Esophagus muscularis mucosa (tissue), 4 donors: Measurements from ENCODE around the gene FAM47E. TPM values are rescaled to one million over a fixed set of nuclear protein-coding genes. Genes with fewer than 3 reads are reported as not detected.

ENCODE experiments used
- DNase-seq: peaks from one replicate; pipeline ENCODE4 v3.0.0-alpha.2; 2017; ENCODE audit errors: extremely low spot score
- H3K27ac ChIP-seq, 4 donors: fragments of 200-600 bp; sonication (generic); replicated peaks in 1 of 4; 1 replicate in 3 of 4; 2 replicates in 1 of 4; pipeline ENCODE4 v1.5.1; 2016 to 2019; ENCODE audit warnings: mild to moderate bottlenecking in 1 of 4
- H3K27me3 ChIP-seq, 4 donors: fragments of 200-600 bp; sonication (generic); one replicate each; pipeline versions ENCODE4 v1.5.1 to v1.6.0; 2016 to 2019
- H3K36me3 ChIP-seq, 4 donors: fragments of 200-600 bp; sonication (generic); one replicate each; pipeline ENCODE4 v1.5.1; 2016 to 2019
- H3K4me1 ChIP-seq, 4 donors: fragments of 200-600 bp; sonication (generic); one replicate each; pipeline ENCODE4 v1.5.1; 2016 to 2019
- H3K4me3 ChIP-seq, 4 donors: fragments of 200-600 bp; sonication (generic); 1 replicate in 2 of 4; 2 replicates in 2 of 4; pipeline ENCODE4 v1.5.1; 2016 to 2019; ENCODE audit warnings: mild to moderate bottlenecking in 4 of 4, moderate library complexity in 1 of 4
- H3K9me3 ChIP-seq, 4 donors: fragments of 200-600 bp; sonication (generic); 1 replicate in 3 of 4; 2 replicates in 1 of 4; pipeline ENCODE4 v1.5.1; 2016 to 2019
- EP300 ChIP-seq: sonication (generic); formaldehyde crosslinking; IDR thresholded peaks from one replicate; pipeline ENCODE4 v1.6.1; 2017; ENCODE audit warnings: antibody characterized with exemption
- POLR2A ChIP-seq: fragments of 450-650 bp; IDR thresholded peaks from one replicate; pipeline ENCODE4 v1.6.1; 2017; ENCODE audit warnings: antibody characterized with exemption, moderate library complexity, mild to moderate bottlenecking, low read depth
- POLR2AphosphoS5 ChIP-seq, 2 donors: sonication (generic); formaldehyde crosslinking; IDR thresholded peaks; one replicate each; pipeline ENCODE4 v1.6.1; 2017; ENCODE audit warnings: antibody characterized with exemption in 2 of 2
- WGBS: methylation state at CpG from one replicate; pipeline ENCODE4 v1.1.5; 2018; 5-methylcytosine and 5-hydroxymethylcytosine counted together
- intact Hi-C: fragments of 100-400 bp; cut with DNase I; formaldehyde crosslinking; loops from one replicate; pipeline ENCODE4 v1.15.1; 2023
- total RNA-seq, 4 donors: library from RNA; depleted of rRNA; stranded (reverse); fragments of >200 nt; gene quantifications; one replicate each; pipeline versions ENCODE4 v1.1.0 to v1.2.1, GENCODE V29; 2016
- TF ChIP-seq, protein P1 (sequence below), 3 experiments: fragments of 200-600 bp in 2 of 3; fragments of 450-650 bp in 1 of 3; sonication (generic) in 2 of 3; IDR thresholded peaks; one replicate each; pipeline ENCODE4 v1.5.1; 2017 to 2019; ENCODE audit warnings: antibody characterized with exemption in 3 of 3, mild to moderate bottlenecking in 2 of 3, moderate library complexity in 1 of 3

The FAM47E gene
- total RNA-seq, 4 donors from 2014 or later = 2.0 to 2.2 (median 2.1) TPM

GRCh38 chr4:76214177-76214675, 37.3 kb upstream of the FAM47E start:
- 16% methylated on average over 9 of the region's 10 CpGs for WGBS

DNA sequence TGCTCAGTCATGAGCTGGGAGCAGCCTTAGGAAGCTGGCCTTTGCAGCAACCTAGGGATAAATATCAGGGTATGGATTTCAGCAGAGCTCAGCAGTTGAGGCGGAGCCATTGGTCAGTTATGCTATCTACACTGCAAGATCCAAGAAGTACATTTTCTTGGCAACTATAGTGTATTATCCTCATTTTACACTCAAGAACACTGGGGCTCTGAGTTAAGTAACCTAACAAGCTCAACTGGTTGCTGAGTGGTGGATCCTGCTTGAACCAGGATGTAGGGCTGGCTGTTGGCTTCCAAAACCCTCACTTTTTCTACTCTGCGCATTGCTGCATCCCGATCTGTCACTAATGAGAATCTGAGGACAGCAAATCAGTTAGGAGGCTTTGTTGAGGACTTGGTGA, 36.4 kb upstream of the FAM47E start:
- Histone ChIP-seq H3K27me3 (no peaks in the 10 kb centered on the region), H3K27ac (peak overlapping the region; percentile 95 to 99 (median 98)), H3K4me3 (no peak overlapping the region), H3K4me1 (peaks cover 47 to 55% (median 51%) of the 10 kb centered on the region in 4 donors), H3K9me3 (no peaks in the 10 kb centered on the region), H3K36me3 (no peaks in the 10 kb centered on the region)
- DNase-seq = no peak
- no peak for TF ChIP-seq POLR2AphosphoS5 (IDR thresholded peaks at IDR 0.05)
- TF ChIP-seq, protein P1, sequence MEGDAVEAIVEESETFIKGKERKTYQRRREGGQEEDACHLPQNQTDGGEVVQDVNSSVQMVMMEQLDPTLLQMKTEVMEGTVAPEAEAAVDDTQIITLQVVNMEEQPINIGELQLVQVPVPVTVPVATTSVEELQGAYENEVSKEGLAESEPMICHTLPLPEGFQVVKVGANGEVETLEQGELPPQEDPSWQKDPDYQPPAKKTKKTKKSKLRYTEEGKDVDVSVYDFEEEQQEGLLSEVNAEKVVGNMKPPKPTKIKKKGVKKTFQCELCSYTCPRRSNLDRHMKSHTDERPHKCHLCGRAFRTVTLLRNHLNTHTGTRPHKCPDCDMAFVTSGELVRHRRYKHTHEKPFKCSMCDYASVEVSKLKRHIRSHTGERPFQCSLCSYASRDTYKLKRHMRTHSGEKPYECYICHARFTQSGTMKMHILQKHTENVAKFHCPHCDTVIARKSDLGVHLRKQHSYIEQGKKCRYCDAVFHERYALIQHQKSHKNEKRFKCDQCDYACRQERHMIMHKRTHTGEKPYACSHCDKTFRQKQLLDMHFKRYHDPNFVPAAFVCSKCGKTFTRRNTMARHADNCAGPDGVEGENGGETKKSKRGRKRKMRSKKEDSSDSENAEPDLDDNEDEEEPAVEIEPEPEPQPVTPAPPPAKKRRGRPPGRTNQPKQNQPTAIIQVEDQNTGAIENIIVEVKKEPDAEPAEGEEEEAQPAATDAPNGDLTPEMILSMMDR (IDR thresholded peaks at IDR 0.05) = no peak
- no peak for TF ChIP-seq POLR2A
- no peak for TF ChIP-seq EP300
- intact Hi-C loops = no loop called here
- WGBS = 97% methylated on average over 3 of the region's 3 CpGs

More at GRCh38 chr4:76214177-76214675, 37.3 kb upstream of the FAM47E start:
- Histone ChIP-seq H3K9me3 (no peaks in the 10 kb centered on the region), H3K27me3 (no peaks in the 10 kb centered on the region), H3K4me3 (peak overlapping the region; percentile 78 to 96 (median 88)), H3K27ac (peak overlapping the region; percentile 95 to 99 (median 98)), H3K4me1 (peaks cover 56 to 61% (median 58%) of the 10 kb centered on the region in 4 donors), H3K36me3 (no peaks in the 10 kb centered on the region)
- TF ChIP-seq, protein P1 (IDR thresholded peaks at IDR 0.05) = no peak
- TF ChIP-seq EP300 (no peak), POLR2AphosphoS5 (IDR thresholded peaks at IDR 0.05) (no peak), POLR2A (no peak)
- intact Hi-C loops = no loop called here
- DNase-seq = peak; percentile 60

DNA sequence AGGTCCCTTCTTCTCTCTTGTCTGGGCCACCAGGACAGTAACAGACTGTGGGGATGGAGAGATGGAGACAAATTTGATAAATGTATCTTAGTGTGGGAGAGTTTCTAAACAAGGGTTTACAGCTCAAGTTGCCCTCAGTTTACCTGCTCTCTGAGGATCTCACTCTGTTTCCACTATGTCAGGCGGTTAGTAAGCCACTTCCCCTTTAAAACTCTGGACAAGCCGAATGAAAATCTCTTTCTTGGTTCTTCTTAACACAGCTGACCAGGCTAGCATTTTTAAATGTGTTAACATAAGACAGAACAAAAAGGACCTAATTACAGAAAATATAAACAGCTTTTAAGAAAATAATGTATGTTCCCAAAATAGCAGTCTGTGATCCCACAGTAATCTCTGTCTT, 35.0 kb upstream of the FAM47E start:
- intact Hi-C loops = no loop called here

DNA sequence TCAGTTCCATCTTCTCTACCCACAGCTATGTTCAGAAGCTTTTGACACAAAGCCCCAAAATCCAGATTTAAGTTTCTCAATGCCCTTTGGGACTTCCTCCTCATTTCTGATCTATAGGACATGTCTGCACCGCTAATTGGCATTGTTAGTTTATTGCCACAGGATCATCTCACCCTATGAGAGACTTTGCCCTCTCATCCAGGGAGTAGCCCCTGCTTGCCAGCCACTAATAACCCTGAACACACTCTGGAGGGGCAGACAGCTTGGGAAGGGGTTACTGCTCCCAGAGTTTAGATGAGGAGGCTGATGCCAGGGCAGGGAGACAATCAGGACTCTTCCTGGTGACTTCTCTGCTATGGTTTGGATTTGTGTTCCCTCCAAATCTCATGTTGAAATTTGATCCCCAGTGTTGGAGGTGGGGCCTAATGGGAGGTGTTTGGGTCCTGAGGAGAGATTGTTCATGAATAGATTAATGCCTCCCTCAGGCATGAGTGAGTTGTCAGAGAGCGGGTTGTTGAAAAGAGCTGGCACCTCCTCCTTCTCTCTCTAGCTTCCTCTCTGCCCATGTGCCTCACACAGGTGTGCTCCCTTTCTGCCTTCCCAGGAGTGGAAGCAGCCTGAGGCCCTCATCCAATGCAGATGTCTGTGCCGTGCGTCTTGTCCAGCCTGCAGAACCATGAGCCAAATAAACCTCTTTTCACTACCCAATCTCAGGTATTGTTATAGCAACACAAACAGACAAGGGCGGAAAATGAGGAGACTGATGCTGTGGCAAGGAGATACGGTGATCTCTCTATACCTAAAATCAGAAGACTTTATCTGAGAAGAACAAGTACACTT, 34.3 kb upstream of the FAM47E start:
- intact Hi-C loops = no loop called here
- H3K27me3 ChIP-seq = no peaks in the 10 kb centered on the region
- no peak overlapping the region for H3K4me3 ChIP-seq
- H3K4me1 ChIP-seq = peaks cover 26 to 34% (median 30%) of the 10 kb centered on the region in 4 donors
- TF ChIP-seq POLR2AphosphoS5 (IDR thresholded peaks at IDR 0.05) (no peak), POLR2A (no peak), EP300 (no peak)
- TF ChIP-seq, protein P1 (IDR thresholded peaks at IDR 0.05) = no peak
- 92% methylated on average over 6 of the region's 6 CpGs for WGBS
- no peaks in the 10 kb centered on the region for H3K9me3 ChIP-seq
- no peaks in the 10 kb centered on the region for H3K36me3 ChIP-seq
- DNase-seq = no peak
- H3K27ac ChIP-seq = no peak overlapping the region

More for the DNA sequence above, 35.0 kb upstream of the FAM47E start:
- 75% methylated on average over 2 of the region's 2 CpGs for WGBS
- H3K27ac ChIP-seq = no peak overlapping the region
- H3K36me3 ChIP-seq = no peaks in the 10 kb centered on the region
- no peak for TF ChIP-seq POLR2AphosphoS5 (IDR thresholded peaks at IDR 0.05)
- TF ChIP-seq, protein P1 (IDR thresholded peaks at IDR 0.05) = no peak
- no peak for TF ChIP-seq POLR2A
- TF ChIP-seq EP300 = no peak
- H3K4me3 ChIP-seq = no peak overlapping the region
- peaks cover 33 to 41% (median 36%) of the 10 kb centered on the region in 4 donors for H3K4me1 ChIP-seq
- DNase-seq = no peak
- no peaks in the 10 kb centered on the region for H3K9me3 ChIP-seq
- no peaks in the 10 kb centered on the region for H3K27me3 ChIP-seq
